ENCODE measurements around the gene GLRX.

Gene GLRX

GRCh38 chr5:95827892-95828246 lies 5.3 kb upstream of the GLRX start:
- no peak for TF ChIP-seq CTCF (IDR thresholded peaks at IDR 0.05; ENCODE audit: control insufficient read depth, extremely low read depth, insufficient read depth)
- no peak overlapping the region for H3K4me3 ChIP-seq (ENCODE audit: low read depth, low read length)
- DNase-seq (ENCODE audit: low read depth), result no peak

GRCh38 chr5:95826949-95827891 lies 4.7 kb upstream of the GLRX start:
- DNase-seq (ENCODE audit: low read depth), result no peak
- H3K4me3 ChIP-seq (ENCODE audit: low read depth, low read length), result no peak overlapping the region
- no peak for TF ChIP-seq CTCF (IDR thresholded peaks at IDR 0.05; ENCODE audit: control insufficient read depth, extremely low read depth, insufficient read depth)

- no peak for TF ChIP-seq CTCF (IDR thresholded peaks at IDR 0.05; ENCODE audit: control insufficient read depth, extremely low read depth, insufficient read depth)
- H3K4me3 ChIP-seq (ENCODE audit: low read depth, low read length), result no peak overlapping the region
- DNase-seq (ENCODE audit: low read depth), result no peak
These were observed 3.0 kb upstream of the GLRX start for GRCh38 chr5:95825495-95825894.

GRCh38 chr5:95824747-95825146 lies 2.2 kb upstream of the GLRX start:
- no peak overlapping the region for H3K4me3 ChIP-seq (ENCODE audit: low read depth, low read length)
- TF ChIP-seq CTCF (IDR thresholded peaks at IDR 0.05; ENCODE audit: control insufficient read depth, extremely low read depth, insufficient read depth), result no peak
- DNase-seq (ENCODE audit: low read depth), result no peak

- DNase-seq (ENCODE audit: low read depth), result no peak
- TF ChIP-seq CTCF (IDR thresholded peaks at IDR 0.05; ENCODE audit: control insufficient read depth, extremely low read depth, insufficient read depth), result no peak
- no peak overlapping the region for H3K4me3 ChIP-seq (ENCODE audit: low read depth, low read length)
These were observed 1.4 kb upstream of the GLRX start for GRCh38 chr5:95823738-95824609.

GRCh38 chr5:95823218-95823737 lies 752 bp upstream of the GLRX start:
- TF ChIP-seq CTCF (IDR thresholded peaks at IDR 0.05; ENCODE audit: control insufficient read depth, extremely low read depth, insufficient read depth), result no peak
- no peak for DNase-seq (ENCODE audit: low read depth)
- H3K4me3 ChIP-seq (ENCODE audit: low read depth, low read length), result no peak overlapping the region; the same call in 1 of the 2 replicates

Data from LNCaP clone FGC (cell line).